SK-N-SH (cell line): ENCODE measurements around the gene CNIH3. TPM values are rescaled to one million over a fixed set of nuclear protein-coding genes. Genes with fewer than 3 reads are reported as not detected.
"Not testable (repeated sequence)": the region's sequence is repeated elsewhere in the genome, so short reads cannot be mapped to it uniquely, and the experiment has no call there.

ENCODE experiments used
- CTCF ChIA-PET: fragments of 300-600, 350-600 bp; formaldehyde crosslinking; extraction: SDS; loops from one replicate; lab custom pipeline; 2021; lab: Yijun Ruan, JAX
- POLR2A ChIA-PET: fragments of 350-600 bp; sonication (Branson Sonifier 250); formaldehyde crosslinking; extraction: SDS; loops from one replicate; lab custom pipeline; 2020; ENCODE audit warnings: antibody characterized with exemption, inconsistent platforms; lab: Yijun Ruan, JAX
- DNase-seq: peaks from one replicate; pipeline ENCODE4 v3.0.0; 2012
- H2AFZ ChIP-seq: fragments of 200-600 bp; sonication (generic); 2 replicates; pipeline ENCODE4 v1.8.1; 2016; ENCODE audit warnings: antibody characterized with exemption, mild to moderate bottlenecking, low read depth
- H3F3A ChIP-seq: fragments of 200-600 bp; sonication (generic); replicated peaks from 2 replicates; pipeline ENCODE3; 2016; ENCODE audit warnings: antibody characterized with exemption, mild to moderate bottlenecking; ENCODE audit not compliant: insufficient read depth
- H3K27ac ChIP-seq, 2 experiments: fragments of 200-500 bp in 1 of 2; fragments of 200-600 bp in 1 of 2; sonication (Bioruptor generic) in 1 of 2; sonication (generic), shearing (Covaris generic) in 1 of 2; 2 replicates each; pipeline versions ENCODE4 v1.5.1 to v1.6.1; 2014 to 2016; ENCODE audit warnings: low read depth in 2 of 2, inconsistent platforms in 1 of 2, low read length in 1 of 2, mild to moderate bottlenecking in 1 of 2, mixed read lengths in 1 of 2
- H3K27me3 ChIP-seq: fragments of 200-600 bp; sonication (generic), shearing (Covaris generic); 2 replicates; pipeline ENCODE4 v1.6.1; 2016; ENCODE audit warnings: mixed run types; ENCODE audit not compliant: insufficient read depth
- H3K36me3 ChIP-seq, 2 experiments: fragments of 200-500 bp in 1 of 2; fragments of 200-600 bp in 1 of 2; sonication (Bioruptor generic) in 1 of 2; sonication (generic) in 1 of 2; replicated peaks in 1 of 2; 2 replicates each; pipeline versions ENCODE3 to v1.5.1; 2014 to 2016; ENCODE audit warnings: low read length in 1 of 2, mild to moderate bottlenecking in 1 of 2; ENCODE audit not compliant: insufficient read depth in 2 of 2, control insufficient read depth in 1 of 2
- H3K4me1 ChIP-seq, 2 experiments: fragments of 200-500 bp in 1 of 2; fragments of 200-600 bp in 1 of 2; sonication (Bioruptor generic) in 1 of 2; sonication (generic), shearing (Covaris generic) in 1 of 2; 2 replicates each; pipeline versions ENCODE4 v1.5.1 to v1.6.1; 2014 to 2016; ENCODE audit warnings: low read depth in 1 of 2, low read length in 1 of 2, mixed run types in 1 of 2; ENCODE audit not compliant: insufficient read depth in 2 of 2, control insufficient read depth in 1 of 2
- H3K4me2 ChIP-seq: fragments of 200-600 bp; sonication (generic), shearing (Covaris generic); 2 replicates; pipeline ENCODE4 v1.6.1; 2017; ENCODE audit warnings: mixed run types
- H3K4me3 ChIP-seq, 2 experiments: fragments of 200-500 bp in 1 of 2; fragments of 200-600 bp in 1 of 2; sonication (Bioruptor generic) in 1 of 2; sonication (generic), shearing (Covaris generic) in 1 of 2; 2 replicates each; pipeline versions ENCODE4 v1.5.1 to v1.8.1; 2014 to 2016; ENCODE audit warnings: low read depth in 2 of 2, inconsistent platforms in 1 of 2, low read length in 1 of 2, mild to moderate bottlenecking in 1 of 2, mixed read lengths in 1 of 2, moderate library complexity in 1 of 2
- H3K79me2 ChIP-seq: fragments of 200-600 bp; sonication (generic); 2 replicates; pipeline ENCODE4 v1.8.1; 2017; ENCODE audit warnings: mild to moderate bottlenecking; ENCODE audit not compliant: insufficient read depth
- H3K9ac ChIP-seq: fragments of 200-600 bp; sonication (generic); 2 replicates; pipeline ENCODE4 v1.6.1; 2017; ENCODE audit warnings: mixed run types
- H3K9me2 ChIP-seq: fragments of 200-600 bp; sonication (generic); 2 replicates; pipeline ENCODE4 v1.6.1; 2017; ENCODE audit warnings: mixed run types
- H3K9me3 ChIP-seq: fragments of 200-600 bp; sonication (generic); 2 replicates; pipeline ENCODE4 v1.6.1; 2017; ENCODE audit warnings: mixed run types, mild to moderate bottlenecking, moderate library complexity
- H4K20me1 ChIP-seq: fragments of 200-600 bp; sonication (generic); 2 replicates; pipeline ENCODE4 v1.6.1; 2017; ENCODE audit warnings: mild to moderate bottlenecking, mixed run types; ENCODE audit not compliant: insufficient read depth
- CHD2 ChIP-seq: fragments of 150-350 bp; IDR thresholded peaks from 2 replicates; pipeline ENCODE4 v1.6.1; 2018; ENCODE audit warnings: low read length; ENCODE audit not compliant: partially characterized antibody
- EP300 ChIP-seq, 2 experiments: IDR thresholded peaks; 2 replicates each; pipeline versions ENCODE4 v1.4.0 to v1.6.1; 2012; ENCODE audit warnings: borderline replicate concordance in 1 of 2, low read depth in 1 of 2, low read length in 1 of 2
- EZH2phosphoT487 ChIP-seq: fragments of 200-600 bp; sonication (generic); IDR thresholded peaks from 2 replicates; pipeline ENCODE4 v1.6.1; 2017; ENCODE audit warnings: low read depth, mixed run types, mild to moderate bottlenecking, antibody characterized with exemption, moderate library complexity, borderline replicate concordance
- FOSL2 ChIP-seq: IDR thresholded peaks from 2 replicates; pipeline ENCODE4 v1.4.0; 2012; ENCODE audit warnings: low read depth, mild to moderate bottlenecking, moderate library complexity, borderline replicate concordance
- FOXJ3 ChIP-seq: sonication (generic); formaldehyde crosslinking; IDR thresholded peaks from 2 replicates; pipeline ENCODE4 v1.5.1; 2020; ENCODE audit warnings: mild to moderate bottlenecking, missing genetic modification reagents
- FOXM1 ChIP-seq: IDR thresholded peaks from 2 replicates; pipeline ENCODE4 v1.4.0; 2012; ENCODE audit warnings: low read depth, mild to moderate bottlenecking
- GABPA ChIP-seq: IDR thresholded peaks from 2 replicates; pipeline ENCODE4 v1.4.0; 2012; ENCODE audit warnings: low read depth, mild to moderate bottlenecking
- GATA2 ChIP-seq: sonication (generic); formaldehyde crosslinking; IDR thresholded peaks from 2 replicates; pipeline ENCODE4 v1.5.0; 2020; ENCODE audit warnings: mild to moderate bottlenecking, missing genetic modification reagents
- JUND ChIP-seq: IDR thresholded peaks from 2 replicates; pipeline ENCODE4 v1.4.0; 2012
- NRF1 ChIP-seq: IDR thresholded peaks from 2 replicates; pipeline ENCODE4 v1.6.1; 2012; ENCODE audit warnings: low read depth, mild to moderate bottlenecking, low read length
- RAD21 ChIP-seq: IDR thresholded peaks from 2 replicates; pipeline ENCODE4 v1.6.1; 2012; ENCODE audit warnings: mild to moderate bottlenecking, low read length
- RCOR1 ChIP-seq: fragments of 150-350 bp; IDR thresholded peaks from 2 replicates; pipeline ENCODE4 v1.6.1; 2017; ENCODE audit warnings: antibody characterized with exemption, low read length
- RFX5 ChIP-seq: IDR thresholded peaks from 2 replicates; pipeline ENCODE4 v1.6.1; 2012; ENCODE audit warnings: mild to moderate bottlenecking, improper control_type of control experiment, low read length
- SMC3 ChIP-seq: IDR thresholded peaks from 2 replicates; pipeline ENCODE4 v1.6.1; 2012; ENCODE audit warnings: low read depth, low read length, improper control_type of control experiment
- TAF1 ChIP-seq: IDR thresholded peaks from 2 replicates; pipeline ENCODE4 v1.6.1; 2012; ENCODE audit warnings: low read depth, mild to moderate bottlenecking, low read length, moderate library complexity, borderline replicate concordance
- TEAD4 ChIP-seq: IDR thresholded peaks from 2 replicates; pipeline ENCODE4 v1.4.0; 2012; ENCODE audit warnings: mild to moderate bottlenecking, borderline replicate concordance; ENCODE audit not compliant: insufficient read depth
- WGBS: methylation state at CpG from one replicate; pipeline ENCODE4 v1.1.6; 2017; ENCODE audit warnings: low lambda C conversion rate; 5-methylcytosine and 5-hydroxymethylcytosine counted together
- polyA plus RNA-seq, 3 experiments: library from polyadenylated mRNA; depleted of rRNA; stranded (reverse); fragments of >200 nt; gene quantifications; 2 replicates each; pipeline ENCODE4 v1.2.3, GENCODE V29; 2012
- TF ChIP-seq, protein P1 (sequence below): IDR thresholded peaks from 2 replicates; pipeline ENCODE4 v1.6.1; 2012; ENCODE audit warnings: mild to moderate bottlenecking, low read depth, low read length, moderate library complexity
- TF ChIP-seq, protein P2 (sequence below): fragments of 200-600 bp; sonication (generic); IDR thresholded peaks from 2 replicates; pipeline ENCODE4 v1.6.1; 2017; ENCODE audit warnings: antibody characterized with exemption, mild to moderate bottlenecking, moderate library complexity

CNIH3 gene
- polyA plus RNA-seq, 1 of the 3 experiments (the other 2 are of a cell fraction), result 18.8 TPM

DNA sequence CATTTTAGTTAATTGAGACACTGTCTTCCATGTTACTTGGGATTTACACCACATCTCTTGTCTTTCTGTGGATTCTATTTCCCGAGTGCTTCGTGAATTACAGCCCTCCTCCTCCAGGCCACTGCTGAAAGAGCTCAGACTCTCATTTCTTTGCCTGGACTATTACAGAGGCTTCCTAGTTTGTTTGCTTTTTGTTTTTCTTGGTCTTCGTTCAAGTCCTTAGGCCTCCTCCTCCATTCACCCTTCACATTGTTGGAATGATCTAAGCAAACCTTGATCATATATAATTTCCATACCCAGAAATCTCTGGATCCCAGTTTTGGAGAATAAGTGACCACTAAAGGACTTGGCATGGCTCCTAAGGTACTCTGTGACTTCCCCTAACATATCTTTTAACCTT lies 94.1 kb downstream of the CNIH3 start:
- ChIA-PET CTCF (no interaction called here), POLR2A (no interaction called here)
- Histone ChIP-seq H3K79me2 (no peaks in the 10 kb centered on the region; the same call in 1 of the 2 replicates), H2AFZ (no peak overlapping the region), H3K4me2 (no peak overlapping the region), H3K9me3 (no peaks in the 10 kb centered on the region), H3K27ac (no peak overlapping the region), H3K9ac (no peak overlapping the region), H3F3A (no peaks in the 10 kb centered on the region), H3K4me1 (peaks cover 0 to 16% of the 10 kb centered on the region in 2 experiments; a peak in 3 of 4 replicates), H3K27me3 (no peaks in the 10 kb centered on the region), H3K9me2 (no peaks in the 10 kb centered on the region), H4K20me1 (no peaks in the 10 kb centered on the region), H3K36me3 (no peaks in the 10 kb centered on the region), H3K4me3 (no peak overlapping the region)
- WGBS, result 62% methylated on average over 3 of the region's 3 CpGs
- no peak for DNase-seq
- TF ChIP-seq CHD2, result no peak
- TF ChIP-seq FOXJ3 (CRISPR knock-in tag), result no peak
- TF ChIP-seq TEAD4, result no peak
- TF ChIP-seq RAD21, result no peak
- TF ChIP-seq RFX5, result no peak
- no peak for TF ChIP-seq EZH2phosphoT487
- no peak for TF ChIP-seq GATA2 (CRISPR knock-in tag)
- no peak for TF ChIP-seq EP300 (IDR thresholded peaks at IDR 0.05; ENCODE audit: borderline replicate concordance in 1 of 2, low read depth in 1 of 2, low read length in 1 of 2)
- no peak for TF ChIP-seq FOXM1
- TF ChIP-seq, protein P1, sequence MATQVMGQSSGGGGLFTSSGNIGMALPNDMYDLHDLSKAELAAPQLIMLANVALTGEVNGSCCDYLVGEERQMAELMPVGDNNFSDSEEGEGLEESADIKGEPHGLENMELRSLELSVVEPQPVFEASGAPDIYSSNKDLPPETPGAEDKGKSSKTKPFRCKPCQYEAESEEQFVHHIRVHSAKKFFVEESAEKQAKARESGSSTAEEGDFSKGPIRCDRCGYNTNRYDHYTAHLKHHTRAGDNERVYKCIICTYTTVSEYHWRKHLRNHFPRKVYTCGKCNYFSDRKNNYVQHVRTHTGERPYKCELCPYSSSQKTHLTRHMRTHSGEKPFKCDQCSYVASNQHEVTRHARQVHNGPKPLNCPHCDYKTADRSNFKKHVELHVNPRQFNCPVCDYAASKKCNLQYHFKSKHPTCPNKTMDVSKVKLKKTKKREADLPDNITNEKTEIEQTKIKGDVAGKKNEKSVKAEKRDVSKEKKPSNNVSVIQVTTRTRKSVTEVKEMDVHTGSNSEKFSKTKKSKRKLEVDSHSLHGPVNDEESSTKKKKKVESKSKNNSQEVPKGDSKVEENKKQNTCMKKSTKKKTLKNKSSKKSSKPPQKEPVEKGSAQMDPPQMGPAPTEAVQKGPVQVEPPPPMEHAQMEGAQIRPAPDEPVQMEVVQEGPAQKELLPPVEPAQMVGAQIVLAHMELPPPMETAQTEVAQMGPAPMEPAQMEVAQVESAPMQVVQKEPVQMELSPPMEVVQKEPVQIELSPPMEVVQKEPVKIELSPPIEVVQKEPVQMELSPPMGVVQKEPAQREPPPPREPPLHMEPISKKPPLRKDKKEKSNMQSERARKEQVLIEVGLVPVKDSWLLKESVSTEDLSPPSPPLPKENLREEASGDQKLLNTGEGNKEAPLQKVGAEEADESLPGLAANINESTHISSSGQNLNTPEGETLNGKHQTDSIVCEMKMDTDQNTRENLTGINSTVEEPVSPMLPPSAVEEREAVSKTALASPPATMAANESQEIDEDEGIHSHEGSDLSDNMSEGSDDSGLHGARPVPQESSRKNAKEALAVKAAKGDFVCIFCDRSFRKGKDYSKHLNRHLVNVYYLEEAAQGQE, result no peak
- TF ChIP-seq JUND, result no peak
- no peak for TF ChIP-seq NRF1
- TF ChIP-seq FOSL2, result no peak
- no peak for TF ChIP-seq TAF1
- no peak for TF ChIP-seq RCOR1
- TF ChIP-seq, protein P2, sequence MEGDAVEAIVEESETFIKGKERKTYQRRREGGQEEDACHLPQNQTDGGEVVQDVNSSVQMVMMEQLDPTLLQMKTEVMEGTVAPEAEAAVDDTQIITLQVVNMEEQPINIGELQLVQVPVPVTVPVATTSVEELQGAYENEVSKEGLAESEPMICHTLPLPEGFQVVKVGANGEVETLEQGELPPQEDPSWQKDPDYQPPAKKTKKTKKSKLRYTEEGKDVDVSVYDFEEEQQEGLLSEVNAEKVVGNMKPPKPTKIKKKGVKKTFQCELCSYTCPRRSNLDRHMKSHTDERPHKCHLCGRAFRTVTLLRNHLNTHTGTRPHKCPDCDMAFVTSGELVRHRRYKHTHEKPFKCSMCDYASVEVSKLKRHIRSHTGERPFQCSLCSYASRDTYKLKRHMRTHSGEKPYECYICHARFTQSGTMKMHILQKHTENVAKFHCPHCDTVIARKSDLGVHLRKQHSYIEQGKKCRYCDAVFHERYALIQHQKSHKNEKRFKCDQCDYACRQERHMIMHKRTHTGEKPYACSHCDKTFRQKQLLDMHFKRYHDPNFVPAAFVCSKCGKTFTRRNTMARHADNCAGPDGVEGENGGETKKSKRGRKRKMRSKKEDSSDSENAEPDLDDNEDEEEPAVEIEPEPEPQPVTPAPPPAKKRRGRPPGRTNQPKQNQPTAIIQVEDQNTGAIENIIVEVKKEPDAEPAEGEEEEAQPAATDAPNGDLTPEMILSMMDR, result no peak
- TF ChIP-seq GABPA, result no peak
- no peak for TF ChIP-seq SMC3

DNA sequence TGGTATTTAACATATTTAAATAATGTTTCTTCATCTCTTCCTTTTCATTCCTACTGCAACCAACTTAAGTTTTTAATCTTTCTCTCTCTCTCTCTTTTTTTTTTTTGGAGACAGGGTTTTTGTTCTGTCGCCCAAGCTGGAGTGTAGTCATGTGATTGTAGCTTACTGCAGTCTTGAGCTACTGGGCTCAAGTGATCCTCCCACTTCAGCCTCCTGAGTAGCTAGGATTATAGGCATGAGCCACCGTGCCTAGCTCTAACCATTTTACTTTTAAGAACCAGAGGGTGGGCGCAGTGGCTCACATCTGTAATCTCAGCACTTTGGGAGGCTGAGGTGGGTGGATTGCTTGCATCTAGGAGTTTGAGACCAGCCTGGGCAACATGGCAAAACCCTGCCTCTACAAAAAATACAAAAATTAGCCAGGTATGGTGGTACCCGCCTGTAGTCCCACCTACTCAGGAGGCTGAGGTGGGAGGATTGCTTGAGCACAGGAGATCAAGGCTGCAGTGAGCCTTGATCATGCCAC lies 95.2 kb downstream of the CNIH3 start:
- H3K9ac ChIP-seq, H3F3A ChIP-seq, H3K27me3 ChIP-seq, H3K9me2 ChIP-seq, H3K27ac ChIP-seq, H3K4me2 ChIP-seq, H3K4me3 ChIP-seq, CTCF ChIA-PET, H3K9me3 ChIP-seq, H3K36me3 ChIP-seq, H4K20me1 ChIP-seq, POLR2A ChIA-PET, H3K79me2 ChIP-seq, DNase-seq, H2AFZ ChIP-seq: not testable (repeated sequence)
- H3K4me1 ChIP-seq, result peaks cover 0 to 16% of the 10 kb centered on the region in 2 experiments; a peak in 3 of 4 replicates
- 70% methylated on average over 4 of the region's 4 CpGs for WGBS
